SK-N-SH treated with all-trans-retinoic acid at 6 μM for 48 hours (cell line): ENCODE data around the gene SLC22A17.

Source experiments
- ATAC-seq: fragments of 200-7000 bp; cut with Tn5 transposase; 3 replicates; pipeline ENCODE4 v1.9.1; 2020; ENCODE audit warnings: mild to moderate bottlenecking, moderate library complexity
- BACH2 ChIP-seq: fragments of 250-450 bp; sonication (Bioruptor Pico); IDR thresholded peaks from 2 replicates; pipeline ENCODE4 v1.9.0; 2021; ENCODE audit warnings: mild to moderate bottlenecking, borderline replicate concordance
- CREB5 ChIP-seq: fragments of 250-450 bp; sonication (Bioruptor Pico); IDR thresholded peaks from 2 replicates; pipeline ENCODE4 v1.5.1; 2020; ENCODE audit warnings: low read depth, mild to moderate bottlenecking, moderate library complexity
- CSDC2 ChIP-seq: fragments of 250-450 bp; sonication (Bioruptor Pico); IDR thresholded peaks from 2 replicates; pipeline ENCODE4 v1.5.0; 2020; ENCODE audit warnings: mild to moderate bottlenecking, moderate library complexity
- CSRNP3 ChIP-seq: fragments of 250-450 bp; sonication (Bioruptor Pico); IDR thresholded peaks from 2 replicates; pipeline ENCODE4 v1.5.1; 2021; ENCODE audit warnings: mild to moderate bottlenecking, moderate library complexity
- ESRRG ChIP-seq: fragments of 250-450 bp; sonication (Bioruptor Pico); IDR thresholded peaks from 2 replicates; pipeline ENCODE4 v1.6.1; 2021; ENCODE audit warnings: mild to moderate bottlenecking
- GLIS3 ChIP-seq: fragments of 250-450 bp; sonication (Bioruptor Pico); IDR thresholded peaks from 2 replicates; pipeline ENCODE4 v1.5.0; 2020; ENCODE audit warnings: mild to moderate bottlenecking, moderate library complexity
- OSR1 ChIP-seq: fragments of 250-450 bp; sonication (Bioruptor Pico); IDR thresholded peaks from 2 replicates; pipeline ENCODE4 v1.8.0; 2022; ENCODE audit warnings: moderate library complexity, mild to moderate bottlenecking, inconsistent platforms
- PATZ1 ChIP-seq: fragments of 250-450 bp; sonication (Bioruptor Pico); IDR thresholded peaks from 2 replicates; pipeline ENCODE4 v1.8.0; 2020; ENCODE audit warnings: mild to moderate bottlenecking, moderate library complexity, borderline replicate concordance
- SNAI2 ChIP-seq: fragments of 250-450 bp; sonication (Bioruptor Pico); IDR thresholded peaks from 2 replicates; pipeline ENCODE4 v1.5.0; 2020; ENCODE audit warnings: mild to moderate bottlenecking, moderate library complexity
- TCF4 ChIP-seq: fragments of 250-450 bp; sonication (Bioruptor Pico); IDR thresholded peaks from 2 replicates; pipeline ENCODE4 v1.8.0; 2021; ENCODE audit warnings: mild to moderate bottlenecking, moderate library complexity, borderline replicate concordance
- TSHZ2 ChIP-seq: fragments of 250-450 bp; sonication (Bioruptor Pico); IDR thresholded peaks from 2 replicates; pipeline ENCODE4 v1.5.0; 2020; ENCODE audit warnings: mild to moderate bottlenecking, moderate library complexity
- ZC3H10 ChIP-seq: fragments of 250-450 bp; sonication (Bioruptor Pico); IDR thresholded peaks from 2 replicates; pipeline ENCODE4 v1.5.1; 2021; ENCODE audit warnings: mild to moderate bottlenecking, moderate library complexity
- ZFP3 ChIP-seq: fragments of 250-450 bp; sonication (Bioruptor Pico); IDR thresholded peaks from 2 replicates; pipeline ENCODE4 v1.5.0; 2020; ENCODE audit warnings: mild to moderate bottlenecking, moderate library complexity
- ZNF70 ChIP-seq: fragments of 450-650 bp; formaldehyde crosslinking; IDR thresholded peaks from 2 replicates; pipeline ENCODE4 v1.5.0; 2020; ENCODE audit warnings: mild to moderate bottlenecking, moderate library complexity

Gene SLC22A17

GRCh38 chr14:23306412-23307145, 46.1 kb downstream of the SLC22A17 start, which contains the start of gene BCL2L2:
TSS of gene BCL2L2 (plus strand) at chr14:23306833. CDS start at chr14:23307768, 935 bp downstream.
- peak; percentile 73 for ATAC-seq
- TF ChIP-seq PATZ1 (CRISPR knock-in tag) (peak; percentile 60; the same call in 1 of the 2 replicates), GLIS3 (CRISPR knock-in tag) (0 out of 2 replicates have a peak, but pooled peaks have one; percentile 0), CSRNP3 (no peak), CREB5 (CRISPR knock-in tag) (no peak), SNAI2 (CRISPR knock-in tag) (no peak), TCF4 (CRISPR knock-in tag) (no peak), BACH2 (CRISPR knock-in tag) (no peak), OSR1 (no peak), ZFP3 (no peak)
- TF ChIP-seq, all 23 proteins: peak for 2

- TF ChIP-seq SNAI2 (CRISPR knock-in tag): no peak
- TF ChIP-seq ZFP3: 0 out of 2 replicates have a peak, but pooled peaks have one; percentile 49
- ATAC-seq: peak; percentile 70
These were observed 50.1 kb downstream of the SLC22A17 start, which contains the start of gene PPP1R3E for GRCh38 chr14:23302290-23303225. TSS of gene PPP1R3E (minus strand) at chr14:23302859. CDS start at chr14:23302576, 283 bp downstream.

GRCh38 chr14:23301969-23302289, 50.8 kb downstream of the SLC22A17 start:
- TF ChIP-seq GLIS3 (CRISPR knock-in tag) (0 out of 2 replicates have a peak, but pooled peaks have one; percentile 33), ZNF70 (no peak)
- ATAC-seq: peak; percentile 22

GRCh38 chr14:23301288-23301968, 51.3 kb downstream of the SLC22A17 start:
- TF ChIP-seq ZC3H10 (CRISPR knock-in tag) (no peak), TSHZ2 (CRISPR knock-in tag) (peak; percentile 35; the same call in 1 of the 2 replicates), SNAI2 (CRISPR knock-in tag) (0 out of 2 replicates have a peak, but pooled peaks have one; percentile 39)
- TF ChIP-seq, all 23 proteins: peak for 2
- ATAC-seq: peak; percentile 86

GRCh38 chr14:23300687-23301223, 51.9 kb downstream of the SLC22A17 start:
- ATAC-seq: no peak
- TF ChIP-seq ESRRG (CRISPR knock-in tag) (no peak), CSDC2 (CRISPR knock-in tag) (no peak), GLIS3 (CRISPR knock-in tag) (no peak)
